ENCODE data around the gene MEIS2. TPM values are rescaled to one million over a fixed set of nuclear protein-coding genes. Genes with fewer than 3 reads are reported as not detected.

Gene MEIS2
- total RNA-seq, 2 experiments from 2014 or later: not detected

DNA sequence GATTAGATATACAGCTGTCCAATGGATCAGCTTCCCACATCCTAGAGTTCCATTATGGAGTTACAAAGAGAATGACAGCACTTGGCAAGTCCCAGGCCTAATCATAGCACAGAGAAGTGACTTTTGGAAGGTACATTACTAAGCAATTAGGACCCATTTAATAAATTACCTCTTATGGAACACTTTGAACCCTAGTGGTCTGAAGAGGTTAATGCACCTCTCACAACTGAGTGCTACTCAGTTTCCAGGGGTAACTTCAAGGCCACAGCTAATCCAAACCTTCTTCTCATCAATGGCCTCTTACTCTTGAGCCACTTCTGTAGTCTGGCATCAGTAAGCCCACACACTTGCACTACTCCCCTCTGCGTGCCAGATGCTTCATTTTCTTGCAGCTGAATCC lies 34.9 kb upstream of the MEIS2 start:
- H3K4me1 Mint-ChIP-seq (ENCODE audit: low read depth): no peaks in the 10 kb centered on the region
- H3K27ac ChIP-seq (ENCODE audit: low read depth in 1 of 2, low read length in 2 of 2): no peak overlapping the region
- H3K27me3 ChIP-seq (ENCODE audit: control insufficient read depth in 1 of 2, insufficient read depth in 2 of 2, low read length in 2 of 2): peaks cover 1 to 3% of the 10 kb centered on the region in 2 experiments
- no peaks in the 10 kb centered on the region for H3K9me3 Mint-ChIP-seq
- H3K27me3 Mint-ChIP-seq: peaks cover 10% of the 10 kb centered on the region
- POLR2A ChIA-PET: no interaction called here
- H3K4me1 ChIP-seq (ENCODE audit: insufficient read depth, low read length): no peaks in the 10 kb centered on the region
- H3K36me3 ChIP-seq (ENCODE audit: insufficient read depth, low read length): no peaks in the 10 kb centered on the region
- no peak overlapping the region for H3K27ac Mint-ChIP-seq
- no peak overlapping the region for H3K4me3 ChIP-seq (ENCODE audit: low read length)
- H3K9me3 ChIP-seq (ENCODE audit: control insufficient read depth in 1 of 2, insufficient read depth in 1 of 2, low read length in 2 of 2): no peaks in the 10 kb centered on the region
- DNase-seq (no peak), ATAC-seq (ENCODE audit: poor library complexity) (no peak)
- CTCF ChIA-PET: no interaction called here
- intact Hi-C loops (cut with DNase I, micrococcal nuclease): loop anchor here (2.0 to 10.0 kb wide), 2 partner anchors 630 to 1616 kb away; no protein-coding TSS in a partner anchor
- H3K36me3 Mint-ChIP-seq (ENCODE audit: low read depth): no peaks in the 10 kb centered on the region
- no peak overlapping the region for H3K4me3 Mint-ChIP-seq
- TF ChIP-seq CTCF (IDR thresholded peaks at IDR 0.05): no peak

DNA sequence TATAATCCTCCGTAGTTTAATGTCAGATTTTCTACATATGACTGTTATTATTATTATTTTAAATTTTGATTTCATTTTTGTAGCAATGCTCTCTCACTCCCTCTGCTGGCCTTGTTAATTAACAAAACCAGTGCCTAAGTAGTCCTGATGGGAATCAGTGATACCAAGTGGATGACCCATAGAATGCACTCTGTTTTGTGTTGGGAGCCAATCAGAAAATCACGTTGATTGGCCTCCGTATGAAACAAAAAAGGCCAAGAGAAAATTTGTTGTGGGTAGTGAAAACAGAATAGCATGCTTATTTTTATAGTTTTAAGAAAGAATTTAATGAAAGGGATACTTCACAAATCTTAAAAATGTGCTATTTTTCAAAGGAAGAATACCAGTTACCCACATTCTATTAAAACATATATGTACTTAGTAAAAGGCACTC lies 34.4 kb upstream of the MEIS2 start:
- no peaks in the 10 kb centered on the region for H3K9me3 ChIP-seq (ENCODE audit: control insufficient read depth in 1 of 2, insufficient read depth in 1 of 2, low read length in 2 of 2)
- ATAC-seq (ENCODE audit: poor library complexity) (no peak), DNase-seq (peak in 2 of 14 experiments; percentile 12 to 17)
- no peaks in the 10 kb centered on the region for H3K4me1 ChIP-seq (ENCODE audit: insufficient read depth, low read length)
- no peak overlapping the region for H3K27ac ChIP-seq (ENCODE audit: low read depth in 1 of 2, low read length in 2 of 2)
- H3K36me3 ChIP-seq (ENCODE audit: insufficient read depth, low read length): no peaks in the 10 kb centered on the region
- Mint-ChIP-seq H3K27me3 (peaks cover 10% of the 10 kb centered on the region), H3K4me3 (no peak overlapping the region), H3K4me1 (ENCODE audit: low read depth) (no peaks in the 10 kb centered on the region), H3K36me3 (ENCODE audit: low read depth) (no peaks in the 10 kb centered on the region), H3K9me3 (no peaks in the 10 kb centered on the region), H3K27ac (no peak overlapping the region)
- peaks cover 2 to 4% of the 10 kb centered on the region in 2 experiments for H3K27me3 ChIP-seq (ENCODE audit: control insufficient read depth in 1 of 2, insufficient read depth in 2 of 2, low read length in 2 of 2)
- intact Hi-C loops (cut with DNase I, micrococcal nuclease): loop anchor here (2.0 to 10.0 kb wide), 3 partner anchors 630 to 1616 kb away; no protein-coding TSS in a partner anchor
- no peak overlapping the region for H3K4me3 ChIP-seq (ENCODE audit: low read length)
- TF ChIP-seq CTCF (IDR thresholded peaks at IDR 0.05): peak; percentile 62
- POLR2A ChIA-PET: no interaction called here
- CTCF ChIA-PET: no interaction called here

- Histone ChIP-seq H3K4me3 (ENCODE audit: low read length) (no peak overlapping the region), H3K27ac (ENCODE audit: low read depth in 1 of 2, low read length in 2 of 2) (no peak overlapping the region), H3K9me3 (ENCODE audit: control insufficient read depth in 1 of 2, insufficient read depth in 1 of 2, low read length in 2 of 2) (no peaks in the 10 kb centered on the region), H3K36me3 (ENCODE audit: insufficient read depth, low read length) (no peaks in the 10 kb centered on the region), H3K4me1 (ENCODE audit: insufficient read depth, low read length) (no peaks in the 10 kb centered on the region), H3K27me3 (ENCODE audit: control insufficient read depth in 1 of 2, insufficient read depth in 2 of 2, low read length in 2 of 2) (peaks cover 2 to 4% of the 10 kb centered on the region in 2 experiments)
- Mint-ChIP-seq H3K9me3 (no peaks in the 10 kb centered on the region), H3K27ac (no peak overlapping the region), H3K27me3 (peaks cover 10% of the 10 kb centered on the region), H3K4me3 (no peak overlapping the region), H3K4me1 (ENCODE audit: low read depth) (no peaks in the 10 kb centered on the region), H3K36me3 (ENCODE audit: low read depth) (no peaks in the 10 kb centered on the region)
- no peak for TF ChIP-seq CTCF (IDR thresholded peaks at IDR 0.05)
- no peak for ATAC-seq (ENCODE audit: poor library complexity)
- POLR2A ChIA-PET: no interaction called here
- CTCF ChIA-PET: no interaction called here
- no peak for DNase-seq
- intact Hi-C loops (cut with DNase I, micrococcal nuclease): loop anchor here (2.0 to 10.0 kb wide), 3 partner anchors 629 to 1615 kb away; no protein-coding TSS in a partner anchor
Measured at GRCh38 chr15:37134244-37134643, 33.9 kb upstream of the MEIS2 start.
